T-cell (primary cell): ENCODE results near the gene KANK3. TPM values are rescaled to one million over a fixed set of nuclear protein-coding genes. Genes with fewer than 3 reads are reported as not detected.
"Not testable (repeated sequence)": the region's sequence is repeated elsewhere in the genome, so short reads cannot be mapped to it uniquely, and the experiment has no call there.

Experiments
- ATAC-seq, 4 experiments: fragments of 200-7000 bp in 3 of 4; fragments of 150-1000 bp in 1 of 4; cut with Tn5 transposase; replicated peaks in 1 of 4; 1 replicate in 3 of 4; 2 replicates in 1 of 4; pipeline ENCODE4 v1.10.0; 2021; ENCODE audit warnings: moderate library complexity in 3 of 4, mild to moderate bottlenecking in 2 of 4, moderate number of reproducible peaks in 1 of 4
- CTCF ChIA-PET, 2 donors: fragments of 300-600 bp; sonication (Branson Sonifier 250); formaldehyde crosslinking; loops; one replicate each; lab custom pipeline; 2022; ENCODE audit warnings: antibody characterized with exemption in 2 of 2; lab: Charles Lee
- POLR2A ChIA-PET, 2 donors: fragments of 300-600 bp; sonication (Branson Sonifier 250); formaldehyde crosslinking; loops; one replicate each; lab custom pipeline; 2022; ENCODE audit warnings: antibody characterized with exemption in 2 of 2; lab: Charles Lee
- DNase-seq, 35 experiments: peaks; one replicate each; pipeline versions ENCODE4 v3.0.0 to v3.0.0-alpha.2; 2013 to 2023
- H3K27ac ChIP-seq: one replicate; pipeline ENCODE4 v1.5.1; 2013; ENCODE audit warnings: low read length
- H3K27me3 ChIP-seq, 2 experiments: replicated peaks in 1 of 2; 1 replicate in 1 of 2; 2 replicates in 1 of 2; pipeline versions ENCODE4 v1.6.1 to v1.7.0; 2013; ENCODE audit warnings: low read length in 1 of 2, mixed read lengths in 1 of 2; ENCODE audit not compliant: control insufficient read depth in 2 of 2, insufficient read depth in 2 of 2; ENCODE audit errors: extremely low read depth in 1 of 2
- H3K36me3 ChIP-seq, 2 donors: 1 replicate in 1 of 2; 2 replicates in 1 of 2; pipeline versions ENCODE4 v1.6.1 to v1.7.0; 2013; ENCODE audit warnings: low read length in 1 of 2; ENCODE audit not compliant: control insufficient read depth in 2 of 2, insufficient read depth in 1 of 2; ENCODE audit errors: extremely low read depth in 1 of 2
- H3K4me1 ChIP-seq, 2 experiments: 1 replicate in 1 of 2; 2 replicates in 1 of 2; pipeline versions ENCODE4 v1.6.1 to v1.7.0; 2013; ENCODE audit warnings: low read length in 2 of 2, mixed read lengths in 1 of 2; ENCODE audit not compliant: insufficient read depth in 2 of 2, control insufficient read depth in 1 of 2; ENCODE audit errors: extremely low read depth in 1 of 2
- H3K4me3 ChIP-seq, 2 donors: 1 replicate in 1 of 2; 2 replicates in 1 of 2; pipeline versions ENCODE4 v1.5.1 to v1.7.0; 2013; ENCODE audit warnings: mild to moderate bottlenecking in 2 of 2, low read length in 1 of 2, moderate library complexity in 1 of 2; ENCODE audit not compliant: control insufficient read depth in 1 of 2; ENCODE audit errors: extremely low read depth in 1 of 2
- H3K9me3 ChIP-seq: 2 replicates; pipeline ENCODE4 v1.7.0; 2013
- H3K27ac Mint-ChIP-seq, 2 donors: one replicate each; pipeline ENCODE4 v1.8.0; 2020 to 2021; ENCODE audit warnings: mild to moderate bottlenecking in 2 of 2, mixed read lengths in 2 of 2
- H3K27me3 Mint-ChIP-seq, 2 donors: one replicate each; pipeline ENCODE4 v1.8.0; 2021 to 2022; ENCODE audit warnings: mixed read lengths in 2 of 2
- H3K36me3 Mint-ChIP-seq: one replicate; pipeline ENCODE4 v1.8.0; 2021; ENCODE audit warnings: mixed read lengths
- H3K4me1 Mint-ChIP-seq, 3 donors: one replicate each; pipeline ENCODE4 v1.8.0; 2020 to 2022; ENCODE audit warnings: mixed read lengths in 3 of 3, mild to moderate bottlenecking in 1 of 3
- H3K4me3 Mint-ChIP-seq, 3 donors: one replicate each; pipeline ENCODE4 v1.8.0; 2020 to 2022; ENCODE audit warnings: mild to moderate bottlenecking in 3 of 3, mixed read lengths in 3 of 3, moderate library complexity in 3 of 3
- H3K9me3 Mint-ChIP-seq, 3 donors: one replicate each; pipeline ENCODE4 v1.8.0; 2020 to 2022; ENCODE audit warnings: mixed read lengths in 3 of 3
- WGBS: methylation state at CpG from one replicate; pipeline ENCODE4 v1.1.5; 2013; ENCODE audit warnings: missing lambda C conversion rate; ENCODE audit not compliant: insufficient coverage; 5-methylcytosine and 5-hydroxymethylcytosine counted together
- total RNA-seq, 35 experiments: library from RNA in 6 of 35; stranded (reverse) in 6 of 35; fragments of 120-200 nt in 1 of 35; gene quantifications; one replicate each; pipeline versions ENCODE4 v1.2.1 to v1.2.4 and lab custom pipeline; 2013 to 2026

The KANK3 gene
- total RNA-seq, 5 donors from 2014 or later (not counting 1 experiment from before 2014, with no cell fraction given), result 0.88 to 5.5 (median 4.4) TPM

- not testable (repeated sequence) for H3K4me1 Mint-ChIP-seq, DNase-seq, H3K4me3 ChIP-seq, H3K9me3 ChIP-seq, H3K36me3 ChIP-seq, H3K36me3 Mint-ChIP-seq, H3K27ac ChIP-seq, ATAC-seq, H3K9me3 Mint-ChIP-seq, H3K27ac Mint-ChIP-seq
- Mint-ChIP-seq H3K27me3 (peaks cover 8 to 30% of the 10 kb centered on the region in 2 donors), H3K4me3 (peak overlapping the region; percentile 43 to 80 (median 73))
- POLR2A ChIA-PET, result interaction anchor here in 1 of 2 donors (0.6 to 1.1 kb wide), 2 partner anchors 17 to 1617 kb away, joined by 3 to 7 read pairs; no protein-coding TSS in a partner anchor
- Histone ChIP-seq H3K27me3 (peaks cover 2 to 44% of the 10 kb centered on the region in 2 experiments), H3K4me1 (peaks cover 0 to 21% of the 10 kb centered on the region in 2 experiments)
- CTCF ChIA-PET, result interaction anchor here in 1 of 2 donors (1.0 kb wide), 1 partner anchor 20 kb away, joined by 3 read pairs; the partner anchor contains the start of genes NDUFA7 and RPS28
- 90% methylated on average over 2 of the region's 4 CpGs for WGBS
These were observed 1.6 kb downstream of the KANK3 start for GRCh38 chr19:8341504-8341903.

DNA sequence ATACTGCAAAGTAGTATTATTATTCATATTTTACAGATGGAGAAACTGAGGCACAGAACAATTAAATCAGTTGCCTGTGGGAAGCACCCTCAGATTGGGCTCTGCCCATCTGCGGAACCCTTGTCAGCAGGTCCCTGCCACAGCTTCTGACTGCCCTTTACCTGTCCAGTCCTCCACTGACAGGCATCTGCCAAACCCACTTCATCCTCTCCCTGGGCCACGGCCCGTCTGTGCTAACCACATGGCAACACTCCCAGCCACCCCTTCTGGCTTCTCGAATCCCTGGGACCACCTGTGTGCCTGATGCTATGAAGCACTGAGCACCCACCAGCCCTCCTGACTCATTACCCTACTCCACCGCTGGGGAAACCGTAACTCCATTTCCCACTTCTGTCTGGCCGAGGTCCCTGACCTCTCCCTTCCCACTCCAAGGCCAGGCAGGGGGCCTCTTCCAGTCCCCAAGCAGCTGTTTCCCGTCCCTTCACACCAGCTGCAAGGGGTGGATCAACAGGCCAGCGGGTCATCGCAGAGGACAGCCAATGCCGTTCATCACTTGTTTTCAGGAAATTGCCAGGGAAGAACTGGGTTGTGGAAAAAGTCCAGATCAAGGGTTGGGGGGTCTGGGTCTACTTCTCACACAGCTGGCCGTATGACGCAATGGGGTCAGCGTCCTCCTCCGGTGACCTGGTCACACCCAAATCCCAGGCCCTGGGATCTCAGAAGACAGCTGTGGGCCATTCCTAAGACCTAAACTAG, 2.5 kb downstream of the KANK3 start:
- H3K9me3 Mint-ChIP-seq, result no peaks in the 10 kb centered on the region
- peaks cover 13 to 40% of the 10 kb centered on the region in 2 donors for H3K27me3 Mint-ChIP-seq
- H3K27me3 ChIP-seq, result peaks cover 2 to 54% of the 10 kb centered on the region in 2 experiments

DNA sequence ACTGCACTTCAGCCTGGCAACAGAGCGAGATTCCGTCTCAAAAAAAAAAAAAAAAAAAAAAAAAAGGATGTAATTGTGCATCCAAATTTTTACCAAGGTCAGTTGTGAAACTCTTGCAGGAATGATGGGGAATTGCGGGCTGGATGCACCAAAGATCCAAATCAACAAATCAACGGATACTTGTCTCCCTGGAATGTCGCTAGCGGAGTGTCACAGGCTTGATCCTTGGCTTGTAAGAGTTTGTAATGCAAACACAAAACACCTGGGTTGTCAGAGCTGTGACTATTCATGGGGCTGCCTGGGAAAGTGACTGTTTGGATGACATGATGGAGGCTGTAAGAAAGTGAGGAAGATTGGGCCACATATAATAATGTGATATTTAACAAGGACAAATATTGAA, 4.2 kb downstream of the KANK3 start:
- no peaks in the 10 kb centered on the region for H3K9me3 ChIP-seq
- ChIA-PET CTCF (no interaction called here), POLR2A (no interaction called here)
- Mint-ChIP-seq H3K27ac (no peak overlapping the region), H3K4me3 (no peak overlapping the region), H3K36me3 (no peaks in the 10 kb centered on the region), H3K27me3 (peaks cover 13 to 42% of the 10 kb centered on the region in 2 donors), H3K9me3 (no peaks in the 10 kb centered on the region), H3K4me1 (peaks cover 4 to 12% (median 11%) of the 10 kb centered on the region in 3 donors)
- H3K36me3 ChIP-seq, result no peaks in the 10 kb centered on the region
- ATAC-seq (no peak), DNase-seq (no peak)
- H3K27ac ChIP-seq, result no peak overlapping the region
- no CpG with 5 or more reads among the region's 6 CpGs for WGBS
- peaks cover 0 to 35% of the 10 kb centered on the region in 2 experiments for H3K4me1 ChIP-seq
- peaks cover 4 to 54% of the 10 kb centered on the region in 2 experiments for H3K27me3 ChIP-seq
- H3K4me3 ChIP-seq, result no peak overlapping the region

More for the DNA sequence above, 2.5 kb downstream of the KANK3 start:
- H3K4me3 ChIP-seq, result no peak overlapping the region
- ChIA-PET CTCF (interaction anchor here in 1 of 2 donors (0.6 to 1.0 kb wide), 4 partner anchors 19 to 241 kb away, joined by 3 to 6 read pairs (median 4); partner anchors contain the start of genes NDUFA7 and RPS28), POLR2A (interaction anchor here in 1 of 2 donors (1.1 kb wide), 1 partner anchor 16 kb away, joined by 7 read pairs; no protein-coding TSS in a partner anchor)
- Mint-ChIP-seq H3K4me1 (peaks cover 4 to 11% (median 9%) of the 10 kb centered on the region in 3 donors), H3K4me3 (no peak overlapping the region), H3K36me3 (no peaks in the 10 kb centered on the region), H3K27ac (no peak overlapping the region)
- DNase-seq (no peak), ATAC-seq (no peak)
- H3K27ac ChIP-seq, result no peak overlapping the region
- 37% methylated on average over 13 of the region's 15 CpGs for WGBS
- H3K36me3 ChIP-seq, result no peaks in the 10 kb centered on the region
- H3K4me1 ChIP-seq, result peaks cover 0 to 28% of the 10 kb centered on the region in 2 experiments
- no peaks in the 10 kb centered on the region for H3K9me3 ChIP-seq

GRCh38 chr19:8337728-8338127, 5.3 kb downstream of the KANK3 start:
- Mint-ChIP-seq H3K4me1 (peaks cover 4 to 10% (median 6%) of the 10 kb centered on the region in 3 donors), H3K9me3 (no peaks in the 10 kb centered on the region), H3K36me3 (no peaks in the 10 kb centered on the region), H3K4me3 (peak overlapping the region in 1 of 3 donors; percentile 10), H3K27me3 (peaks cover 13 to 45% of the 10 kb centered on the region in 2 donors), H3K27ac (no peak overlapping the region)
- ATAC-seq, result no peak
- ChIA-PET POLR2A (no interaction called here), CTCF (interaction anchor here in 1 of 2 donors (0.7 kb wide), 1 partner anchor 564 kb away, joined by 7 read pairs; no protein-coding TSS in a partner anchor)
- H3K9me3 ChIP-seq, result no peaks in the 10 kb centered on the region
- H3K27me3 ChIP-seq, result peaks cover 4 to 53% of the 10 kb centered on the region in 2 experiments
- 81% methylated on average over 3 of the region's 7 CpGs for WGBS
- peaks cover 0 to 26% of the 10 kb centered on the region in 2 experiments for H3K4me1 ChIP-seq
- no peaks in the 10 kb centered on the region for H3K36me3 ChIP-seq
- H3K4me3 ChIP-seq, result no peak overlapping the region
- DNase-seq, result no peak
- no peak overlapping the region for H3K27ac ChIP-seq

DNA sequence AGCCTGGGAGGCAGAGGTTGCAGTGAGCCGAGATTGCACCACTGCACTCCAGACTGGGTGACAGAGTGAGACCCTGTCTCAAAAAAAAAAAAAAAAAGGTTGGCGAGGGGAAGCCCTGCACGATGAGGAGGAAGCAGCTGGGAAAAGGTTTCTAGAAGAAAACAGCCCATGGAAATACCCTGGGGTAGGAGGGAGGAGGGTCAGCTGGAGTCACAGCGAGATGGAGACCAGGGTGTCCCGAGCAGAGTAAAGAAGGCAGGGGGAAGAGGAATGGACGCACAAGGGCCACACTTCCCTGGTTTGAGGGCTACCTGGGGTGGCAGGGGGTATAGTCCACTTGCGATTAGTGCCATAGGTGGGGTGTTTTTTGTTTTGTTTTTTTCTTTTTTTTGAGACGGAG, 6.4 kb downstream of the KANK3 start:
- Mint-ChIP-seq H3K27me3 (peaks cover 13 to 45% of the 10 kb centered on the region in 2 donors), H3K9me3 (no peaks in the 10 kb centered on the region), H3K4me1 (peaks cover 4 to 10% (median 5%) of the 10 kb centered on the region in 3 donors), H3K4me3 (no peak overlapping the region), H3K36me3 (no peaks in the 10 kb centered on the region), H3K27ac (no peak overlapping the region)
- 8% methylated on average over 3 of the region's 8 CpGs for WGBS
- no peak overlapping the region for H3K4me3 ChIP-seq
- H3K27me3 ChIP-seq, result peaks cover 4 to 48% of the 10 kb centered on the region in 2 experiments
- DNase-seq, result no peak
- ChIA-PET CTCF (interaction anchor here in 1 of 2 donors (0.6 kb wide), 1 partner anchor 18 kb away, joined by 3 read pairs; no protein-coding TSS in a partner anchor), POLR2A (interaction anchor here in 1 of 2 donors (0.6 kb wide), 1 partner anchor 81 kb away, joined by 7 read pairs; no protein-coding TSS in a partner anchor)
- no peaks in the 10 kb centered on the region for H3K36me3 ChIP-seq
- H3K4me1 ChIP-seq, result peaks cover 0 to 16% of the 10 kb centered on the region in 2 experiments
- no peaks in the 10 kb centered on the region for H3K9me3 ChIP-seq
- H3K27ac ChIP-seq, result no peak overlapping the region
- no peak for ATAC-seq

GRCh38 chr19:8336072-8336569, 6.9 kb downstream of the KANK3 start:
- ChIA-PET CTCF (no interaction called here), POLR2A (no interaction called here)
- no peaks in the 10 kb centered on the region for H3K36me3 Mint-ChIP-seq
- Histone ChIP-seq H3K4me3 (no peak overlapping the region), H3K36me3 (no peaks in the 10 kb centered on the region), H3K27ac (no peak overlapping the region), H3K4me1 (peaks cover 0 to 16% of the 10 kb centered on the region in 2 experiments), H3K27me3 (peaks cover 4 to 48% of the 10 kb centered on the region in 2 experiments), H3K9me3 (no peaks in the 10 kb centered on the region)
- H3K27me3 Mint-ChIP-seq, result peaks cover 13 to 45% of the 10 kb centered on the region in 2 donors
- ATAC-seq (no peak), DNase-seq (no peak)
- peak overlapping the region in 1 of 2 donors; percentile 43 for H3K27ac Mint-ChIP-seq
- H3K4me1 Mint-ChIP-seq, result peaks cover 3 to 10% (median 4%) of the 10 kb centered on the region in 3 donors
- H3K9me3 Mint-ChIP-seq, result no peaks in the 10 kb centered on the region
- 42% methylated on average over 20 of the region's 27 CpGs for WGBS
- peak overlapping the region; percentile 36 to 60 (median 59) for H3K4me3 Mint-ChIP-seq
